ENCODE results near the gene PJVK.
"Not testable (repeated sequence)": the region's sequence is repeated elsewhere in the genome, so short reads cannot be mapped to it uniquely, and the experiment has no call there.

PJVK gene

GRCh38 chr2:178457390-178457886 lies 6.3 kb downstream of the PJVK start:
- Histone ChIP-seq H3K4me3 (ENCODE audit: low read length in 2 of 2) (no peak overlapping the region), H3K27ac (ENCODE audit: low read depth in 2 of 2, low read length in 2 of 2) (no peak overlapping the region), H3K9me3 (ENCODE audit: control insufficient read depth in 2 of 2, low read length in 2 of 2) (no peaks in the 10 kb centered on the region), H3K4me1 (ENCODE audit: control insufficient read depth in 2 of 2, insufficient read depth in 2 of 2, low read length in 2 of 2) (no peaks in the 10 kb centered on the region), H3K9ac (ENCODE audit: low read depth in 1 of 2, low read length in 2 of 2) (no peak overlapping the region), H3K27me3 (ENCODE audit: control insufficient read depth in 2 of 2, insufficient read depth in 2 of 2, low read length in 2 of 2) (no peaks in the 10 kb centered on the region), H3K36me3 (ENCODE audit: control insufficient read depth in 2 of 2, insufficient read depth in 2 of 2, low read length in 2 of 2) (no peaks in the 10 kb centered on the region)

DNA sequence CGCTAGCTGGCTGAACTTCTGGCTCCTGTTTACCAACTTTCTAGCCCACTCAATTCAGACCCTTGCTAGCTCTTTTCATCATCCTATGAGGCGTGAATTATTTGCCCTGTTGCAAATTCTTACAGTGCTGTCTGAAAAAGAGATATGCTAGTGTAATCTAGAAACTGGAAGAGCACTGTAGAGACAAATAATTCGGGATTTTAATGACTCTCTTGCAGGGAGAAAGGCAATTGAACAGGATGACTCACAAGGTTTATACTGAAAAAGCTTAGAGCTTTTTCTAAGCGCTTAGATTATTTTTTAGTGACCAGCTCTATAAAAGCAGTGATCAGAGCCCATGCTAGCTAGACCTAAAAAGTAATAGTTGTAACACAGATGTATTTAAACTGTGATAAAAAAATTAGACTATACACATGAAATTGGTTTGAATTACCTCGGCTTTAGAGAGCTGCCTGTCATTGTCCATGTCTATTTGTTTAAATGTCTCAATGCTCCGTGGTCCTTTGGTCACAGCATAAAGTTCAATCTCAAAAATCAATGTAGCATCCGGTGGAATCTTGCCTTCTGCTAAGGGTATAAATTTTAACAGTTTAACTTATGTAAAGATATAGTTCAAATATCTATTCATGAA lies 18.2 kb downstream of the PJVK start:
- H3K27ac ChIP-seq (ENCODE audit: low read depth in 2 of 2, low read length in 2 of 2): no peak overlapping the region

DNA sequence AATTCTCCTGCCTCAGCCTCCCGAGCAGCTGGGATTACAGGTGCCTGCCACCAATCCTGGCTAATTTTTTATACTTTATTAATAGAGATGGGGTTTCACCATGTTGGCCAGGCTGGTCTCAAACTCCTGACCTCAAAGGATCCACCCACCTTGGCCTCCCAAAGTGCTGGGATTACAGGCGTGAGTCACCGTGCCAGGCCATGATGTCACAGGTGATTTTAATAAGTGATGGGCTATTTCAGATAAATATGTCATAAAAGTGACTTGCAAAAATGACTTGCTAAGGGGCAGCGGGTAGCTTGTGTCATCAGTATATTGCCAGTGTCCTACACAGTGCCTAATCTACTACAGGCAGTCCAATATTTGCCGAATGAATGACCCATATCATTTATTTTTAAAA lies 20.1 kb downstream of the PJVK start:
- not testable (repeated sequence) for H3K36me3 ChIP-seq (ENCODE audit: control insufficient read depth in 2 of 2, insufficient read depth in 2 of 2, low read length in 2 of 2); H3K9ac ChIP-seq (ENCODE audit: low read depth in 1 of 2, low read length in 2 of 2); H3K27me3 ChIP-seq (ENCODE audit: control insufficient read depth in 2 of 2, insufficient read depth in 2 of 2, low read length in 2 of 2); H3K4me3 ChIP-seq (ENCODE audit: low read length in 2 of 2); H3K4me1 ChIP-seq (ENCODE audit: control insufficient read depth in 2 of 2, insufficient read depth in 2 of 2, low read length in 2 of 2); H3K27ac ChIP-seq (ENCODE audit: low read depth in 2 of 2, low read length in 2 of 2); H3K9me3 ChIP-seq (ENCODE audit: control insufficient read depth in 2 of 2, low read length in 2 of 2)

More for the DNA sequence above, 18.2 kb downstream of the PJVK start:
- H3K4me3 ChIP-seq (ENCODE audit: low read length in 2 of 2): no peak overlapping the region
- H3K9me3 ChIP-seq (ENCODE audit: control insufficient read depth in 2 of 2, low read length in 2 of 2): no peaks in the 10 kb centered on the region
- no peaks in the 10 kb centered on the region for H3K4me1 ChIP-seq (ENCODE audit: control insufficient read depth in 2 of 2, insufficient read depth in 2 of 2, low read length in 2 of 2)
- H3K36me3 ChIP-seq (ENCODE audit: control insufficient read depth in 2 of 2, insufficient read depth in 2 of 2, low read length in 2 of 2): peaks cover 0 to 7% of the 10 kb centered on the region in 2 donors
- H3K9ac ChIP-seq (ENCODE audit: low read depth in 1 of 2, low read length in 2 of 2): no peak overlapping the region
- no peaks in the 10 kb centered on the region for H3K27me3 ChIP-seq (ENCODE audit: control insufficient read depth in 2 of 2, insufficient read depth in 2 of 2, low read length in 2 of 2)

- H3K27ac ChIP-seq (ENCODE audit: low read depth in 2 of 2, low read length in 2 of 2): no peak overlapping the region
- H3K4me3 ChIP-seq (ENCODE audit: low read length in 2 of 2): no peak overlapping the region
- no peaks in the 10 kb centered on the region for H3K4me1 ChIP-seq (ENCODE audit: control insufficient read depth in 2 of 2, insufficient read depth in 2 of 2, low read length in 2 of 2)
- H3K36me3 ChIP-seq (ENCODE audit: control insufficient read depth in 2 of 2, insufficient read depth in 2 of 2, low read length in 2 of 2): no peaks in the 10 kb centered on the region
- H3K27me3 ChIP-seq (ENCODE audit: control insufficient read depth in 2 of 2, insufficient read depth in 2 of 2, low read length in 2 of 2): no peaks in the 10 kb centered on the region
- no peaks in the 10 kb centered on the region for H3K9me3 ChIP-seq (ENCODE audit: control insufficient read depth in 2 of 2, low read length in 2 of 2)
- H3K9ac ChIP-seq (ENCODE audit: low read depth in 1 of 2, low read length in 2 of 2): no peak overlapping the region
Measured at GRCh38 chr2:178473373-178473772, 22.2 kb downstream of the PJVK start.

DNA sequence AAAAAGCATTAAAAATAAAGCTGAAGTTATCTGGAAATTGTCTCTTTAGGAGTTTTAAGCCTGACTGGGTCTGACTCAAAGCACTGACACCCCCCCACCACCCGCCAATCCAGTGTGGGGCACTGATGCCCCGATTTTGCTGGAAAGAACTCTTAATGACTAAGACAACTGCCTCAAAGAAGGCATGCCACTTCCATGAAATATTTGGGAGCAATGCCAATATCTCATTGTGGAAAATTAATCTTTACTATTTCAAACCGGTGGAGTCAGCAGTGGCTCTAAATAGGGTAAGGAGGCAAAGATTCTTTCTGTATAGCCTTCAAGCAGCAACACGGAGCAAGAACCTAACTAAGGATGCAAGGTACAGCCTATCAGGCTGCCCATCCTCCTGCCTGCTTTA lies 22.8 kb downstream of the PJVK start:
- Histone ChIP-seq H3K4me1 (ENCODE audit: control insufficient read depth in 2 of 2, insufficient read depth in 2 of 2, low read length in 2 of 2) (peaks cover 0 to 4% of the 10 kb centered on the region in 2 donors), H3K27me3 (ENCODE audit: control insufficient read depth in 2 of 2, insufficient read depth in 2 of 2, low read length in 2 of 2) (no peaks in the 10 kb centered on the region), H3K9me3 (ENCODE audit: control insufficient read depth in 2 of 2, low read length in 2 of 2) (no peaks in the 10 kb centered on the region), H3K36me3 (ENCODE audit: control insufficient read depth in 2 of 2, insufficient read depth in 2 of 2, low read length in 2 of 2) (no peaks in the 10 kb centered on the region), H3K27ac (ENCODE audit: low read depth in 2 of 2, low read length in 2 of 2) (no peak overlapping the region), H3K9ac (ENCODE audit: low read depth in 1 of 2, low read length in 2 of 2) (no peak overlapping the region), H3K4me3 (ENCODE audit: low read length in 2 of 2) (no peak overlapping the region)

GRCh38 chr2:178474560-178474959 lies 23.4 kb downstream of the PJVK start:
- Histone ChIP-seq H3K4me1 (ENCODE audit: control insufficient read depth in 2 of 2, insufficient read depth in 2 of 2, low read length in 2 of 2) (peaks cover 2 to 8% of the 10 kb centered on the region in 2 donors), H3K27me3 (ENCODE audit: control insufficient read depth in 2 of 2, insufficient read depth in 2 of 2, low read length in 2 of 2) (no peaks in the 10 kb centered on the region), H3K4me3 (ENCODE audit: low read length in 2 of 2) (no peak overlapping the region), H3K9me3 (ENCODE audit: control insufficient read depth in 2 of 2, low read length in 2 of 2) (no peaks in the 10 kb centered on the region), H3K36me3 (ENCODE audit: control insufficient read depth in 2 of 2, insufficient read depth in 2 of 2, low read length in 2 of 2) (no peaks in the 10 kb centered on the region), H3K9ac (ENCODE audit: low read depth in 1 of 2, low read length in 2 of 2) (no peak overlapping the region), H3K27ac (ENCODE audit: low read depth in 2 of 2, low read length in 2 of 2) (no peak overlapping the region)

GRCh38 chr2:178476477-178476876 lies 25.3 kb downstream of the PJVK start:
- H3K4me1 ChIP-seq (ENCODE audit: control insufficient read depth in 2 of 2, insufficient read depth in 2 of 2, low read length in 2 of 2): peaks cover 7 to 15% of the 10 kb centered on the region in 2 donors
- H3K27me3 ChIP-seq (ENCODE audit: control insufficient read depth in 2 of 2, insufficient read depth in 2 of 2, low read length in 2 of 2): no peaks in the 10 kb centered on the region
- no peaks in the 10 kb centered on the region for H3K36me3 ChIP-seq (ENCODE audit: control insufficient read depth in 2 of 2, insufficient read depth in 2 of 2, low read length in 2 of 2)

DNA sequence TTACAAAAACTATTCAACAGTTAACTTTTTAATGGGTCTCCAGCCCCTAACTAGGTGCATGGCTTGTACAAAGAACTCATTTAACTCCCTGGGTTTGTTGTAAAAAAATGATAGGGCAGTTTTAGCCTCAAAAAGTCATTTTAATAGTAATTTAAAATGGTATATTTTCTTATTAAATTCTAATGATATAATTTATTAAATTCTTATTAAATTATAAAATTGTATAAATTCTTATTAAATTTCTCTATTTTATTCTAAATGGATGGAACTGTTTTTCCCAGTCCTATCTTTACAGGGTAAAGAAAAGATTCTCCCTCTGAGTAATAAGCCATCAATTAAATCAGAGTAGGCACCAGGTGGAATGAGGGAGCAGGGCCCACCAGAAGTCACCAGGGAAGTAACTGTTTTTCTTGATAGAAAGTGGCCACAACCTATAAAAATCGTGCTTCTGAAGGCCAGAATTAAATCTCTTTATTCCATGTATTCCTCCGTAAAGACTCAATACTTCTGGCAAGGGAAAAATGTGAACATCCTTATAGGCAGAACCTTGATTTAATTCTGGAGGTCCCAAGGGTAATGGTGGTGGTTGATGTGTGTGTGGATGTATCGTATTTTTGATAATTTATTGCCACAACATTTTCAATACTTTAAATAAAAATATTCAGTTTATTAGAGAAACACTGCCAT lies 26.4 kb downstream of the PJVK start:
- H3K4me3 ChIP-seq (ENCODE audit: low read length in 2 of 2): peak overlapping the region; percentile 91 to 100
- no peaks in the 10 kb centered on the region for H3K27me3 ChIP-seq (ENCODE audit: control insufficient read depth in 2 of 2, insufficient read depth in 2 of 2, low read length in 2 of 2)
- peak overlapping the region; percentile 88 to 99 for H3K9ac ChIP-seq (ENCODE audit: low read depth in 1 of 2, low read length in 2 of 2)
- peaks cover 18 to 24% of the 10 kb centered on the region in 2 donors for H3K4me1 ChIP-seq (ENCODE audit: control insufficient read depth in 2 of 2, insufficient read depth in 2 of 2, low read length in 2 of 2)
- H3K9me3 ChIP-seq (ENCODE audit: control insufficient read depth in 2 of 2, low read length in 2 of 2): no peaks in the 10 kb centered on the region
- no peak overlapping the region for H3K27ac ChIP-seq (ENCODE audit: low read depth in 2 of 2, low read length in 2 of 2)
- no peaks in the 10 kb centered on the region for H3K36me3 ChIP-seq (ENCODE audit: control insufficient read depth in 2 of 2, insufficient read depth in 2 of 2, low read length in 2 of 2)

More at GRCh38 chr2:178476477-178476876, 25.3 kb downstream of the PJVK start:
- no peaks in the 10 kb centered on the region for H3K9me3 ChIP-seq (ENCODE audit: control insufficient read depth in 2 of 2, low read length in 2 of 2)
- no peak overlapping the region for H3K27ac ChIP-seq (ENCODE audit: low read depth in 2 of 2, low read length in 2 of 2)
- H3K4me3 ChIP-seq (ENCODE audit: low read length in 2 of 2): no peak overlapping the region
- no peak overlapping the region for H3K9ac ChIP-seq (ENCODE audit: low read depth in 1 of 2, low read length in 2 of 2)

GRCh38 chr2:178478130-178478438 lies 26.9 kb downstream of the PJVK start:
- peak overlapping the region; percentile 91 to 100 for H3K4me3 ChIP-seq (ENCODE audit: low read length in 2 of 2)
- H3K36me3 ChIP-seq (ENCODE audit: control insufficient read depth in 2 of 2, insufficient read depth in 2 of 2, low read length in 2 of 2): no peaks in the 10 kb centered on the region
- H3K4me1 ChIP-seq (ENCODE audit: control insufficient read depth in 2 of 2, insufficient read depth in 2 of 2, low read length in 2 of 2): peaks cover 18 to 24% of the 10 kb centered on the region in 2 donors
- no peaks in the 10 kb centered on the region for H3K27me3 ChIP-seq (ENCODE audit: control insufficient read depth in 2 of 2, insufficient read depth in 2 of 2, low read length in 2 of 2)
- H3K27ac ChIP-seq (ENCODE audit: low read depth in 2 of 2, low read length in 2 of 2): peak overlapping the region; percentile 91 to 98
- no peaks in the 10 kb centered on the region for H3K9me3 ChIP-seq (ENCODE audit: control insufficient read depth in 2 of 2, low read length in 2 of 2)
- H3K9ac ChIP-seq (ENCODE audit: low read depth in 1 of 2, low read length in 2 of 2): peak overlapping the region; percentile 88 to 99

DNA sequence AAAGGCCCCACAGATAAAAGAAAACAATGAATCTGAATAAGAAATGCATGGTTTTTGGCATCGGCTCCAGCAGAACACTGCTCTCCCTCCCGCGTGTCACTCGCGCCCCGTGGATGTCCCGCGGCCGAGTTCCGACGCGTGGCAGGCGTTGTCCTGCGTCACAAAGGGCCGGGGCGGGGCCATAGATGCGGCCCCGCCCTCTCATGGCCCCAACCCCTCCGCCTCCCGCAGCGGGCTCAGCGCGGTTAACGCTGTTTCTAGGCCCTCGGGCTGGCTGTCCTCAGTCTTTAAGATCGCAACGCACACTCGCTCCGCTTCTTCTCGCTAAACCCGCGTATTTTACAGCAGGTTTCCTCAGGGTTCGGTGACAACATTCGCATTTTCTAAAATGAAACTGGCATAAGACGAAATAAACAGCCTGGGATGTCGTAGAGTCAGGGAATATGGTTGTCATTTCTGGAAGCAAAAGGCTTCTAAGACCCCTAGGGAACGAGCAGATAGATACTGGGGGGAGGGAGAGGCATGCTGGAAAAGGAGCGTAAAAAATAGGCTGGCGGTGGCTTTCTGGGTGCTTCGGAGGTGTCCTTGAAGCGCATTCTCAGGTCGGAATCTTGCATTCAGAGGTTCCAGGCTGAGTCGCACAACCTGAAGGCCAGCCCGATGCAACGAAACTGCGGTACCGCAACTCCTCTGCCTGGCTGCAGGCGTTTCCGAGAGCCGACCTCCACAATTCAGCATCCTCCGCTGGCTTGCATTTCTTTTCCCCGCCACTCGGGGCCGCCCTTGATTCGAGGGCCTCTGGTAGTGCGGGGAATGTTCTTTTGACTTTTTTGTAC lies 27.5 kb downstream of the PJVK start, which contains the start of gene FKBP7:
TSS of gene FKBP7 (minus strand) at position 162 of the 836 bp plus-strand sequence. CDS start at position 61, 101 bp downstream.
- Histone ChIP-seq H3K4me3 (ENCODE audit: low read length in 2 of 2) (peak within 1 kb of the TSS; percentile 91 to 100), H3K9me3 (ENCODE audit: control insufficient read depth in 2 of 2, low read length in 2 of 2) (no peaks in the 10 kb centered on the region), H3K27me3 (ENCODE audit: control insufficient read depth in 2 of 2, insufficient read depth in 2 of 2, low read length in 2 of 2) (no peaks in the 10 kb centered on the region), H3K4me1 (ENCODE audit: control insufficient read depth in 2 of 2, insufficient read depth in 2 of 2, low read length in 2 of 2) (peaks cover 18 to 24% of the 10 kb centered on the region in 2 donors), H3K27ac (ENCODE audit: low read depth in 2 of 2, low read length in 2 of 2) (peak within 1 kb of the TSS; percentile 91 to 98), H3K36me3 (ENCODE audit: control insufficient read depth in 2 of 2, insufficient read depth in 2 of 2, low read length in 2 of 2) (no peaks in the 10 kb centered on the region), H3K9ac (ENCODE audit: low read depth in 1 of 2, low read length in 2 of 2) (peak within 1 kb of the TSS; percentile 88 to 99)

Data from mucosa of rectum (tissue), 2 donors.